ENCODE data around the gene ATG2B.

Gene ATG2B

DNA sequence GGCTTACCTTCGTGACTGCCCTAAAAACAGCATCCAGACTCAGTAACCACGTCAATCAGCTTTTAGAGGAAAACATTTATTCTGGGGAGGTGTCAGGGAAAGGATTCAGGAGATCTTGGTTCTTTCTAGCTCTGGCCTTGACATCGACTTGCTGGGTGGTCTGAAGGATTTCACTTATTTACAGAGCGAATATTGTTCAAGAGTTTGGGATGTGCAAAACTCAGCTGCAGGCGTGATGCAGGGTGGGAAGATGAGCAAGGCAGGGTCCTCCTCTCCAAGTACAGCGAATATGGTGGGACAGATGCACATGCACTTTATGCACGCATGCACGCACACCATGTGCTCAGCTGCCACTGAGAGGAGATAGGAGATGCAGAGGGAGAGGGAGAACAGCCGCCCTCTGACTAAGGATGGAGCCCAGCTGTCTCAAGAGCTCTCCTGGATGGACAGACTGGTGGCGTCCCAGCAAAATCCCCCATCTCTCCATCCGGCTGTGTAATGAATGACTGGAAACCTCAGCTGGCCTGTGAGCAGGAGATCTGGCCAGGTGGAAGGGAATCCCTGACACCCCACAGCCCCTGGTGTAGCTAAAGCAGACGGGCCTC is 131.5 kb downstream of the ATG2B start:
- TF ChIP-seq, protein P1, sequence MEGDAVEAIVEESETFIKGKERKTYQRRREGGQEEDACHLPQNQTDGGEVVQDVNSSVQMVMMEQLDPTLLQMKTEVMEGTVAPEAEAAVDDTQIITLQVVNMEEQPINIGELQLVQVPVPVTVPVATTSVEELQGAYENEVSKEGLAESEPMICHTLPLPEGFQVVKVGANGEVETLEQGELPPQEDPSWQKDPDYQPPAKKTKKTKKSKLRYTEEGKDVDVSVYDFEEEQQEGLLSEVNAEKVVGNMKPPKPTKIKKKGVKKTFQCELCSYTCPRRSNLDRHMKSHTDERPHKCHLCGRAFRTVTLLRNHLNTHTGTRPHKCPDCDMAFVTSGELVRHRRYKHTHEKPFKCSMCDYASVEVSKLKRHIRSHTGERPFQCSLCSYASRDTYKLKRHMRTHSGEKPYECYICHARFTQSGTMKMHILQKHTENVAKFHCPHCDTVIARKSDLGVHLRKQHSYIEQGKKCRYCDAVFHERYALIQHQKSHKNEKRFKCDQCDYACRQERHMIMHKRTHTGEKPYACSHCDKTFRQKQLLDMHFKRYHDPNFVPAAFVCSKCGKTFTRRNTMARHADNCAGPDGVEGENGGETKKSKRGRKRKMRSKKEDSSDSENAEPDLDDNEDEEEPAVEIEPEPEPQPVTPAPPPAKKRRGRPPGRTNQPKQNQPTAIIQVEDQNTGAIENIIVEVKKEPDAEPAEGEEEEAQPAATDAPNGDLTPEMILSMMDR (IDR thresholded peaks at IDR 0.05; ENCODE audit: control insufficient read depth, insufficient read depth, low read depth, low read length, missing control alignments), result no peak
- no peak for DNase-seq (ENCODE audit: low read depth)
- no peak overlapping the region for H3K4me3 ChIP-seq (ENCODE audit: control insufficient read depth, low read depth, low read length)

DNA sequence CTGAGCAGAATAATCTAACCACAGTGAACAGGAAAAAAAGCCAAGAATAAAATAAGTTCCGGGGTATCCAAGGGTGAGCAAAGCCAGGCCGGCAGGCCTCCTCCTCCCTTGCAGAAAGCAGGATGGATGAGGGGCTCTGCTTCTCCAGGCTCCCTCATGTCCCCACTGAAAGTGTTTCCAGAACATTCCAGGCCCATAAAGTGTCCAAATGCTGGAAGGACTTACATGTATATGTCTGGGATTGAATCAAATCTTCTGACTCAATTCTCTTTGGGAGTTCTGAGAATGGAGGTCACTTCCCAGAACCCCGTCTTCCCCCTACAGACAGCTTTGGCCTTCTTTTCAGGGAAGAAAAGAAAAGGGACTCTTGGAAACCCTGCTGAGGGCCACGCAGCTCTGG is 132.1 kb downstream of the ATG2B start:
- no peak for DNase-seq (ENCODE audit: low read depth)
- TF ChIP-seq, protein P1 (IDR thresholded peaks at IDR 0.05; ENCODE audit: control insufficient read depth, insufficient read depth, low read depth, low read length, missing control alignments), result no peak
- H3K4me3 ChIP-seq (ENCODE audit: control insufficient read depth, low read depth, low read length), result no peak overlapping the region

DNA sequence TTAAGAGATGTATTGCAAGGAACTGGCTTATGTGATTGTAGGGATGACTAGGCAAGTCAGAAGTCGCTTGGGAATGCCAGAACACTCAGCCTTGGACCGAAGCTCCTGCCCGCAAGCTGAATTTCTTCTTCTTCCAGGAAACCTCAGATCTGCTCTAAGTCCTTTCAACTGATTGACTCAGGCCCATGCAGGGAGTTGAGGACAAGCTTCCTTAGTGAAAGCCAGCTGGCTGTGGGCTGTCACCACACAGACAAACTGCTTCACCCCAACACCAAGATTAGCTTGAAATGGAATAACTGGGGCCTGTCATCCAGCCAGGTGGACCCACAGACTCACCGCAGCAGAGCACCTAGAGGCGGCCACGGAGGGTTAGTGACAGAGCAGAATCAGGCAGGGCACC is 133.8 kb downstream of the ATG2B start:
- no peak for DNase-seq (ENCODE audit: low read depth)
- TF ChIP-seq, protein P1 (IDR thresholded peaks at IDR 0.05; ENCODE audit: control insufficient read depth, insufficient read depth, low read depth, low read length, missing control alignments), result no peak
- H3K4me3 ChIP-seq (ENCODE audit: control insufficient read depth, low read depth, low read length), result no peak overlapping the region
